GM12891 (cell line): Measurements from ENCODE around the gene ASF1A.
A peak's percentile ranks its signal among the peaks of the same experiment; 100 is the strongest.

Source experiments
- DNase-seq: peaks from one replicate; pipeline ENCODE4 v3.0.0; 2011; ENCODE audit warnings: low spot score; ENCODE audit not compliant: insufficient read length
- FAIRE-seq: peaks from 2 replicates; lab custom pipeline; 2011; peaks lifted over from hg19 to GRCh38; lab: Jason Lieb, UNC
- PAX5 ChIP-seq: IDR thresholded peaks from 2 replicates; pipeline ENCODE4 v1.6.1; 2011; ENCODE audit warnings: low read length, moderate library complexity, mild to moderate bottlenecking; ENCODE audit not compliant: insufficient read depth, severe bottlenecking
- POLR2A ChIP-seq: IDR thresholded peaks from 2 replicates; pipeline ENCODE4 v1.6.1; 2011; ENCODE audit warnings: low read depth, low read length, control low read depth
- POLR2AphosphoS5 ChIP-seq: IDR thresholded peaks from 2 replicates; pipeline ENCODE4 v1.6.1; 2011; ENCODE audit warnings: low read depth, low read length, control low read depth
- POU2F2 ChIP-seq: IDR thresholded peaks from 2 replicates; pipeline ENCODE4 v1.6.1; 2011; ENCODE audit warnings: low read depth, mild to moderate bottlenecking, control low read depth, low read length, moderate library complexity
- SPI1 ChIP-seq: IDR thresholded peaks from 2 replicates; pipeline ENCODE4 v1.6.1; 2011; ENCODE audit warnings: low read depth, low read length, control low read depth
- TAF1 ChIP-seq: IDR thresholded peaks from 2 replicates; pipeline ENCODE4 v1.6.1; 2011; ENCODE audit warnings: low read depth, low read length, control low read depth

ASF1A gene

DNA sequence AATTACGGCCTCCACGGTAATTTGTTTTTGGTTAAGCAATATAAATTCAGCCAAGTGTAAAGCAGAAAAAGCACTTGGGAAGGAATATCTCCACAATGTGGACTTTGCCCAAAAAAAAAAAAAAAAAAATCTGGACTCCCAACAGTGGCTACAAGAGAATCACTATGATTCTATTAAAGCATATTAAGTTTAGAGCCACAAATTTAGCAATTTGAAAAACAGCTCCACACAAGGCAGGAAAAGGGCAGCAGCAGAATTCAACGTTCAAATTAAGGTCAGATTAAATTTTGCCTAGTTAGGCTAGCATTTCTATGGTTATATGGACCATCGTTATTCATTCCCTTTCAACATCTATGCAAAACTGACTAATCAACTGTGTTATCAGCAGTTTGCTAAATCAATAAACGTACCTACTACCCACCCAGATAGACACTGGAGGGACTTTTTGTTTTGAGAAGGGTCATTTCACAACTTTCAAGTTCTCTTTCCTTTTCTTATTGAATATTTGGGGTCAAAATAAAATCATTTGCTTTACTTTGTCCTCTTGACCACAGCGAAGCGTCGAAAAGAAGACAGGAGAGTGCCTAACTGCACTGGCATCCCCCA, 40.0 kb downstream of the ASF1A start:
- DNase-seq (no peak), FAIRE-seq (peak; percentile 33)
- TF ChIP-seq POLR2AphosphoS5 (no peak), SPI1 (no peak)

DNA sequence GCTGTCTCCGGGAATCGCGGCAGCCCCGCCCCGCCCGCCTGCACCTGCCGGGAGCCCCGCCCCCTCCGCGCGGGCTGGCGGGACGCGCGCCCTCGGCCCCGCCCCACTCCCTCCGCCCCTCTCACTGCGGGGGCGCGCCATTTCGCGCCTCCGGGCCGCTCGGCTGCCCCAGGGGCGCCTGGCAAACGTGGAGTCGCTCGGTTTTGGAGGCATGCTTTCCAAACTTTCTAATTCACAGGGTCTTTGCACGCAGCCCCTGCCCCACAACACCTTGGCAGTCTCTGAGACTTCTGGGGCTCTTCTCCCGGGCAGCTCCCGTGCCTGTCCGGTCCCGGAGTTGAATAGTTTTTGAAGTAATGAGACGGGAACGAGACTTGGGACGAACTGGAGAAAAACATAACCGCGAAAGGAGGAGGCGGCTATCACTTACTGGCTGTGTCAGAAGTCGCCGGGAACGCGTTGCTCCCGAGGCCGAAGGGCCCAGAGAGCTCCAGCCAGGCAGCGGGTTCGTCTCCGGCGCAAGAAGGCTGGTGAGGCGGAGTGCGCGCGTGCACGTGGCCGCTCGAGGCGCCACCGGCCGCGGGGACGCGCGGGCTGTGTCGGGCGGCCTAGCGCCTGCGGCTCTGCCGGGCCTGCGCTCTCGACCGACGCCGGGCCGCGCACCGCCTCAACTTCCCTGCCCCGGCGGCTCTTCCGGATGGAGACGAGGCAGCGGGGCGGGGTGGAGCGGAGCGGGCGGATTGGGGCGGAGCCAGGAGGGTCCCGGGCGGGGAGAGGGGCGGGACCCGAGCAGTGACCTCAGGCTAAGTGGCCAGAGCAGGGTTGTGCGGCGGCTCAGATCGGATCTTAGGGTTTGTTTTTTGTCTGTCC, 40.7 kb downstream of the ASF1A start, which contains the start of gene MCM9:
MCM9 (minus strand) TSS at position 699 of the 870 bp plus-strand sequence. CDS start 3,436 bp downstream, outside the sequence.
- peak; percentile 96 for FAIRE-seq
- peak; percentile 89 for DNase-seq
- TF ChIP-seq POU2F2 (no peak), POLR2AphosphoS5 (peak; percentile 55), POLR2A (peak; percentile 65)

DNA sequence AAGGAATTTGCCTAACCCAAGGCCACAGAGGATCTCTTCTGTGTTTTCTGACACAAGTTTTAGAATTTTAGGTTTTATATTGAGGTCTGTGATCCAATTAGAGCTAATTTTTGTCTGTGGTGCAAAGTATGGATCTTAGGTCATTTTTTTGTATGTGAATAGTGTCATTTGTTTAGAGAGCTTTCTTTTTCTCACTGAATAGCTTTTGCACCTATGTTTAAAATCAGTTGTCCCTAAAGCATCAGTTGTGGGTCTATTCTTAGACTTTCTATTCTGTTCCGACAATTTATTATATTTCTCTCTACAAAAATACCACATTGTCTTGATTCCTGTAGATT, 41.3 kb downstream of the ASF1A start:
- FAIRE-seq, result no peak
- TF ChIP-seq PAX5, result no peak
- TF ChIP-seq SPI1, result no peak
- TF ChIP-seq TAF1, result no peak
- TF ChIP-seq POLR2A, result no peak
- TF ChIP-seq POLR2AphosphoS5, result no peak
- TF ChIP-seq POU2F2, result no peak
- no peak for DNase-seq

DNA sequence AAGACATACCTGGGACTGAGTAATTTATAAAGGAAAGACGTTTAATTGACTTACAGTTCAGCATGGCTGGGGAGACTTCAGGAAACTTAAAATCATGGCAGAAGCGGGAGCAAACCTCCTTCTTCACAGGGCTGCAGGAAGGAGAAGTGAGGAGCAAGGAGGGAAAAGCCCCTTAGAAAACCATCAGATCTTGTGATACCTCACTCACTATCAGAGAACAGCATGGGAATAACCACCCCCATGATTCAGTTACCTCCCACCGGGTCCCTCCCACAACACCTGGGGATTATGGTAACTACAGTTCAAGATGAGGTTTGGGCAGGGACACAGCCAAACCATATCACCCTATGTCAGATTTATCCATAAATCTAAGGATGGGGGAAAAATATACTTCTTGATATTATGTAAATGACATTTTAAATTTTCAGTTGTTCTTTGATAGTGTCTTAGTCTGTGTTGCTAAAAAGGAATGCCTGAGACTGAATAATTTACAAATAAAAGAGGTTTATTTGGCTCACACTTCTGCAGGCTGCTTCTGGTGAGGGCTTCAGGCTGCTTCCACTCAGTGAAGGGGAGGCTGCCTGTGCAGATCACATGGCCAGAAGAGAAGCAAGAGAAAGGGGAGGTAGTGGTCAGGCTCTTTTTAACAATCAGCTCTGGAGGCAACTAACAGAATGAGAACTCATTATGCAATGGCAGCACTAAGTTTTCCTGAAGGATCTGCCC, 42.2 kb downstream of the ASF1A start:
- DNase-seq, result no peak
- FAIRE-seq, result no peak
- no peak for TF ChIP-seq POLR2A
- no peak for TF ChIP-seq POU2F2
- TF ChIP-seq PAX5, result no peak
- no peak for TF ChIP-seq POLR2AphosphoS5
- no peak for TF ChIP-seq TAF1
- 0 out of 2 replicates have a peak, but pooled peaks have one; percentile 8 for TF ChIP-seq SPI1

DNA sequence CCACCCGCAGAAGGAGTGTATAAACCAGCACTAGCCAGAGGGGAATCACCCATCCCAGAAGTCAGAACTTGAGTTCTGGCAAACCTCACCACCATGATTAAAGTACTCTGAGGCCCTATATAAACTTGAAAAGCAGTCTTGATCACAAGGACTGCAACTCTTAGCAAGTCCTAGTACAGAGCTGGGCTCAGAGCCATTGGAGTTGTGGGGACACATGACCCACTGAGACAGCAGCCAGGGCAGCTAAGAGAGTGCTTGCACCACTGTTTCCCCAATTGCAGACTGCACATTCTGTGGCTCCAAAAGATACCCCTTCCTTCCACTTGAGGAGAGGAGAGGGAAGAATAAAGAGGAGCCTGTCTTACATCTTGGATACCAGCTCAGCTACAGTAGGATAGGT, 45.7 kb downstream of the ASF1A start:
- TF ChIP-seq TAF1 (no peak), PAX5 (no peak), POLR2AphosphoS5 (no peak), SPI1 (no peak), POU2F2 (no peak), POLR2A (no peak)
- DNase-seq (no peak), FAIRE-seq (no peak)

DNA sequence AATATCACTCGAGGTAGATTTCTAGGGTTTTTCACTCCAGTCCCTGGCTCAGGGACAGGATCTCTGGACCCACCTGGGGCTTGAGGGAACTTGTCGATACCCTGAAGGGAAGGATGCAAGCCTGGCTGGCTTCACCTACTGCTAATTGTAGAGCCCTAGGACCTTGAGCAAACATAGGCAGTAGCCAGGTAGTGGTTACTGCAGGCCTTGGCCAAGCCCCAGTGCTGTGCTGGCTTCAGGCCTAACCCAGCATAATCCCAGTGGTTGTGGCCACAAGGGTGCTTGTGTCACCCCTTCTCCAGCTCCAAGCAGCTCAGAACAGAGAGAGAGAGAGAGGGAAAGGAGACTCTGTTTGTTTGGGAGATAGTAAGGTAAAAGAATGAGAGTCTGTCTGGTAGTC, 46.8 kb downstream of the ASF1A start:
- FAIRE-seq, result no peak
- DNase-seq, result no peak
- no peak for TF ChIP-seq PAX5
- TF ChIP-seq POLR2AphosphoS5, result no peak
- no peak for TF ChIP-seq TAF1
- TF ChIP-seq POU2F2, result no peak
- no peak for TF ChIP-seq SPI1
- no peak for TF ChIP-seq POLR2A

DNA sequence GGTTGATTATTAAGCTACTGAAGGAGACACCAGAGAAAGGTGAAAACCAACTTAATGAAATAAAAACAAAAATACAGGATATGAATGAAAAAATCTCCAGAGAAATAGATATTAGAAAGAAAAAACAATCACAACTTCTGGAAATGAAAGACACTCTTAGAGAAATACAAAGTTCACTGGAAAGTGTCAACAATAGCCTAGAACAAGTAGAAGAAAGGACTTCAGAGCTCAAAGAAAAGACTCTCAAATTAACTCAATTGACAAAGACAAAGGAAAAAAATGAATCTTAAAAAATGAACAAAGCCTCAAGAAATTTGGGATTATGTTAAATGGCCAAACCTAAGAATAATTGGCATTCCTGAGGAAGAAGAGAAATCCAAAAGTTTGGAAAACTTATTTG, 51.3 kb downstream of the ASF1A start:
- DNase-seq (no peak), FAIRE-seq (no peak)
- TF ChIP-seq POLR2A (no peak), POLR2AphosphoS5 (no peak), POU2F2 (no peak), SPI1 (no peak), TAF1 (no peak)

DNA sequence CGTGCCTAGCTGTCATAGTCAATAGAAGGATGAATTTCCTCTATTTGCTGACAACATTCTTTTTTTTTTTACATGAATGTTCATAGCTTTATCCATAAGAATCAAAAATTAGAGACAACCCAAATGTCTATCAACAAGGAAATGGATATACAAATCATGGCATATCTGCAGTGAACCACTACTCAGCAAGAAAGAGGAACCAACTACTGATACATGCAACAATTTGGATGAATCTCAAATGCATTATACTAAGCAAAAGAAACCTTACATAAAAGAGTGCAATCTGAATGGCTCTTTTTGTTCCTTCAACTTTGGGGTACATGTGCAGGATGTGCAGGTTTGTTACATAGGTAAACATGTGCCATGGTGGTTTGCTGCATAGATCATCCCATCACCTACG, 58.7 kb downstream of the ASF1A start:
- TF ChIP-seq TAF1 (no peak), POU2F2 (no peak), SPI1 (no peak)
- FAIRE-seq (no peak), DNase-seq (no peak)

DNA sequence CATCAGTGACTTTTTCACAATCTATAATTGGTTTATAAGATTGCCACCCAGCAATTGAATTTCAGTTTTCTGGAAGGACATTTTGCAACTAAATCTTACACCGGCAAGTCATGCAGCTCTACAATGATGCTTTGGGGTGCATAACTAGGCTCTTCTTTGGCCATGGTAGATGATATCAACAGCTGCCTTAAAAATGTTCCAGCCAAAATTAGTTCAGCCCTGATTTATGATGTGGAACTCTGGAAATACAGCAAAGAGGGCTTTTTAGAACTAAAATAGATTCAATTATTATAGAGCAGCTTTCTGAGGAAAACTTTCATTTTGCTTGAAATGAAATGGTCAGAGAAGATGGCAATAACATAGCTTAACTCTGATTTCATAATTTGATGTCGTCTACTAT, 59.4 kb downstream of the ASF1A start:
- TF ChIP-seq POU2F2, result no peak
- TF ChIP-seq POLR2AphosphoS5, result no peak
- TF ChIP-seq PAX5, result no peak
- no peak for TF ChIP-seq POLR2A
- no peak for TF ChIP-seq SPI1
- TF ChIP-seq TAF1, result no peak
- FAIRE-seq (no peak), DNase-seq (no peak)
